HL-60 (cell line): ENCODE measurements around the gene PHKA2.
"Not testable (repeated sequence)": the region's sequence is repeated elsewhere in the genome, so short reads cannot be mapped to it uniquely, and the experiment has no call there.

Source experiments
- DNase-seq, 2 experiments: peaks; one replicate each; pipeline ENCODE4 v3.0.0-alpha.2; 2010 to 2020; ENCODE audit warnings: low read depth in 1 of 2, low spot score in 1 of 2
- H3K27ac ChIP-seq: fragments of 250-450 bp; sonication (Bioruptor Pico); replicated peaks from 2 replicates; pipeline ENCODE4 v1.5.1; 2020; ENCODE audit warnings: mild to moderate bottlenecking, moderate library complexity
- H3K27me3 ChIP-seq: fragments of 250-450 bp; sonication (Bioruptor Pico); 2 replicates; pipeline ENCODE4 v1.5.1; 2021; ENCODE audit warnings: mild to moderate bottlenecking, moderate library complexity; ENCODE audit not compliant: insufficient read depth, poor library complexity, severe bottlenecking
- H3K4me3 ChIP-seq: replicated peaks from 2 replicates; pipeline ENCODE4 v1.5.1; 2011; ENCODE audit warnings: mild to moderate bottlenecking, control low read depth, low read length; ENCODE audit not compliant: insufficient read depth
- CTCF ChIP-seq: IDR thresholded peaks from one replicate; pipeline ENCODE4 v1.5.1; 2011; ENCODE audit warnings: low read length, control low read depth, inconsistent platforms; ENCODE audit not compliant: insufficient read depth
- GABPA ChIP-seq: IDR thresholded peaks from 2 replicates; pipeline ENCODE4 v1.6.1; 2012; ENCODE audit warnings: low read depth
- POLR2AphosphoS5 ChIP-seq: IDR thresholded peaks from 2 replicates; pipeline ENCODE4 v1.6.1; 2012; ENCODE audit warnings: low read depth
- REST ChIP-seq: IDR thresholded peaks from 2 replicates; pipeline ENCODE4 v1.6.1; 2012; ENCODE audit warnings: low read depth; ENCODE audit not compliant: insufficient replicate concordance
- SPI1 ChIP-seq: IDR thresholded peaks from 2 replicates; pipeline ENCODE4 v1.6.1; 2012; ENCODE audit warnings: low read depth, mild to moderate bottlenecking, borderline replicate concordance

The PHKA2 gene

GRCh38 chrX:19024366-19024765, 40.5 kb upstream of the PHKA2 start:
- Histone ChIP-seq H3K4me3 (no peak overlapping the region), H3K27me3 (peaks cover 3% of the 10 kb centered on the region), H3K27ac (no peak overlapping the region)
- no peak for TF ChIP-seq REST
- TF ChIP-seq SPI1: no peak
- TF ChIP-seq CTCF: no peak
- TF ChIP-seq POLR2AphosphoS5: no peak
- TF ChIP-seq GABPA: no peak
- no peak for DNase-seq

- DNase-seq: no peak
- Histone ChIP-seq H3K27ac (no peak overlapping the region), H3K4me3 (no peak overlapping the region), H3K27me3 (peaks cover 3% of the 10 kb centered on the region)
- TF ChIP-seq POLR2AphosphoS5 (no peak), REST (no peak), SPI1 (no peak), CTCF (no peak), GABPA (no peak)
Measured at GRCh38 chrX:19019996-19020395, 36.1 kb upstream of the PHKA2 start.

GRCh38 chrX:19017271-19017670, 33.4 kb upstream of the PHKA2 start:
- no peak overlapping the region for H3K27ac ChIP-seq
- no peak for TF ChIP-seq SPI1
- TF ChIP-seq GABPA: no peak
- peak; percentile 5 for TF ChIP-seq CTCF
- DNase-seq: peak; percentile 1 to 3

GRCh38 chrX:19016614-19017013, 32.7 kb upstream of the PHKA2 start:
- H3K27me3 ChIP-seq, DNase-seq, H3K27ac ChIP-seq, H3K4me3 ChIP-seq: not testable (repeated sequence)

More at GRCh38 chrX:19017271-19017670, 33.4 kb upstream of the PHKA2 start:
- peaks cover 3% of the 10 kb centered on the region for H3K27me3 ChIP-seq
- no peak overlapping the region for H3K4me3 ChIP-seq
